ENCODE measurements around the gene FCRLA. TPM values are rescaled to one million over a fixed set of nuclear protein-coding genes. Genes with fewer than 3 reads are reported as not detected.

The FCRLA gene
- total and polyA plus RNA-seq, 2 donors (not counting 3 experiments of a cell fraction or from before 2014, with no cell fraction given): not detected

DNA sequence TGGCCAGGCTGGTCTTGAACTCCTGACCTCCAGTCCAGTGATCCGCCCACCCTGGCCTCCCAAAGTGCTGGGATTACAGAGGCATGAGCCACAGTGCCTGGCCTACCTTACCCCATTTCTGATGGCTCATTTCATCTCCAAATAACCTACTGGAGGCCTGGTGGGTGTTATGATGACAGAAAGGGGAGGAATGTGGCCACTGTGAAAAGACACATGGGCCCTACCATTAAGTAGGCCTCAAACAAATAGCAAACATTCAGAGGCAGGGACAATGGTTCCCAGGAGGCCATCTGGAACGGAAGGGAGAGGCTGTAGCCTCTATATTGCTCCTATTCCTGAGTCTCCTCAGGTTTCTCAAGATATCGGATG is 932 bp upstream of the FCRLA start:
- Histone ChIP-seq H3K4me3 (replicated peaks in 1 of 3; ENCODE audit: insufficient read depth in 1 of 3, low read depth in 1 of 3, low read length in 3 of 3) (no peak overlapping the region), H3K36me3 (ENCODE audit: control insufficient read depth in 2 of 2, extremely low read depth in 1 of 2, insufficient read depth in 2 of 2, low read length in 2 of 2) (no peaks in the 10 kb centered on the region), H3K79me2 (ENCODE audit: control insufficient read depth, insufficient read depth, low read length) (no peaks in the 10 kb centered on the region), H3K4me1 (ENCODE audit: control insufficient read depth, extremely low read depth, insufficient read depth, low read length) (no peaks in the 10 kb centered on the region), H3K4me2 (ENCODE audit: insufficient read depth, low read length) (no peak overlapping the region), H3K9me3 (replicated peaks; ENCODE audit: control insufficient read depth, insufficient read depth, low read length) (no peaks in the 10 kb centered on the region), H3K27ac (ENCODE audit: insufficient read depth, low read depth, low read length) (no peak overlapping the region), H2AFZ (ENCODE audit: low read depth, low read length) (no peak overlapping the region), H3K9me1 (replicated peaks; ENCODE audit: control insufficient read depth, extremely low read depth, insufficient read depth, low read length) (no peaks in the 10 kb centered on the region), H3K9ac (replicated peaks; ENCODE audit: extremely low read depth, insufficient read depth, low read length) (no peak overlapping the region), H4K20me1 (replicated peaks; ENCODE audit: control insufficient read depth, extremely low read depth, insufficient read depth, low read length) (no peaks in the 10 kb centered on the region), H3K27me3 (ENCODE audit: control insufficient read depth in 2 of 2, insufficient read depth in 2 of 2, low read length in 2 of 2) (peaks cover 5 to 10% of the 10 kb centered on the region in 2 experiments)
- FAIRE-seq: no peak
- dilution Hi-C loops (cut with MboI; ENCODE audit: extremely low pct_ligation_motif_present, low sequenced_read_pairs) (no loop called here), intact Hi-C loops (cut with micrococcal nuclease) (no loop called here)
- no TSS peak for BruUV-seq (replicated peaks)
- DNase-seq (ENCODE audit: low read depth, low spot score): no peak
- TF ChIP-seq MYC (IDR thresholded peaks at IDR 0.05; ENCODE audit: low read depth, low read length) (no peak), EZH2 (IDR thresholded peaks at IDR 0.05; ENCODE audit: borderline replicate concordance, low read depth, low read length, severe bottlenecking) (no peak), FOS (IDR thresholded peaks at IDR 0.05; ENCODE audit: borderline replicate concordance, insufficient read depth, low read length) (no peak), JUN (IDR thresholded peaks at IDR 0.05; ENCODE audit: borderline replicate concordance, insufficient read depth, insufficient read length, low read depth) (no peak), GATA2 (IDR thresholded peaks at IDR 0.05; ENCODE audit: insufficient read depth, insufficient read length, low read depth, low read length) (no peak), POLR2A (IDR thresholded peaks at IDR 0.05; ENCODE audit: low read depth, low read length) (no peak), POLR2AphosphoS5 (IDR thresholded peaks at IDR 0.05; ENCODE audit: insufficient read depth, low read depth, low read length) (no peak)
- TF ChIP-seq, protein P1, sequence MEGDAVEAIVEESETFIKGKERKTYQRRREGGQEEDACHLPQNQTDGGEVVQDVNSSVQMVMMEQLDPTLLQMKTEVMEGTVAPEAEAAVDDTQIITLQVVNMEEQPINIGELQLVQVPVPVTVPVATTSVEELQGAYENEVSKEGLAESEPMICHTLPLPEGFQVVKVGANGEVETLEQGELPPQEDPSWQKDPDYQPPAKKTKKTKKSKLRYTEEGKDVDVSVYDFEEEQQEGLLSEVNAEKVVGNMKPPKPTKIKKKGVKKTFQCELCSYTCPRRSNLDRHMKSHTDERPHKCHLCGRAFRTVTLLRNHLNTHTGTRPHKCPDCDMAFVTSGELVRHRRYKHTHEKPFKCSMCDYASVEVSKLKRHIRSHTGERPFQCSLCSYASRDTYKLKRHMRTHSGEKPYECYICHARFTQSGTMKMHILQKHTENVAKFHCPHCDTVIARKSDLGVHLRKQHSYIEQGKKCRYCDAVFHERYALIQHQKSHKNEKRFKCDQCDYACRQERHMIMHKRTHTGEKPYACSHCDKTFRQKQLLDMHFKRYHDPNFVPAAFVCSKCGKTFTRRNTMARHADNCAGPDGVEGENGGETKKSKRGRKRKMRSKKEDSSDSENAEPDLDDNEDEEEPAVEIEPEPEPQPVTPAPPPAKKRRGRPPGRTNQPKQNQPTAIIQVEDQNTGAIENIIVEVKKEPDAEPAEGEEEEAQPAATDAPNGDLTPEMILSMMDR (IDR thresholded peaks at IDR 0.05; ENCODE audit: extremely low read depth in 1 of 2, insufficient read depth in 1 of 2, low read depth in 1 of 2, low read length in 2 of 2): no peak
- TF ChIP-seq, protein P2, sequence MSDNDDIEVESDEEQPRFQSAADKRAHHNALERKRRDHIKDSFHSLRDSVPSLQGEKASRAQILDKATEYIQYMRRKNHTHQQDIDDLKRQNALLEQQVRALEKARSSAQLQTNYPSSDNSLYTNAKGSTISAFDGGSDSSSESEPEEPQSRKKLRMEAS (IDR thresholded peaks at IDR 0.05; ENCODE audit: insufficient read depth, insufficient read length): no peak
- ChIA-PET POLR2A (no interaction called here), CTCF (interaction anchor here (1.3 kb wide), 1 partner anchor 14 kb away, joined by 3 read pairs; no protein-coding TSS in a partner anchor)

Measured in endothelial cell of umbilical vein (primary cell).